ENCODE results near the gene MUSK. TPM values are rescaled to one million over a fixed set of nuclear protein-coding genes. Genes with fewer than 3 reads are reported as not detected.
"Not testable (repeated sequence)": the region's sequence is repeated elsewhere in the genome, so short reads cannot be mapped to it uniquely, and the experiment has no call there.

Gene MUSK
- total RNA-seq, 3 donors from 2014 or later: not detected

DNA sequence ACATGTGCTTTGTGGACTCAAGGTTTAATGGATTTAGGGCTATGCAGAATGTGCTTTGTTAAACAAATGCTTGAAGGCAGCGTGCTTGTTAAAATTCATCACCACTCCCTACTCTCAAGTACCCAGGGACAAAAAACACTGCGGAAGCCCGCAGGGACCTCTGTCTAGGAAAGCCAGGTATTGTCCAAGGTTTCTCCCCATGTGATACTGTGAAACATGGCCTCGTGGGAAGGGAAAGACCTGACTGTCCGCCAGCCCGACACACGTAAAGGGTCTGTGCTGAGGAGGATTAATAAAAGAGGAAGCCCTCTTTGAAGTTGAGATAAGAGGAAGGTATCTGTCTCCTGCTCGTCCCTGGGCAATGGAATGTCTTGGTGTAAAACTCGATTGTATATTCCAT, 157.8 kb downstream of the MUSK start:
- not testable (repeated sequence) for H3K4me3 Mint-ChIP-seq; H3K4me1 Mint-ChIP-seq (ENCODE audit: low read depth); H3K36me3 Mint-ChIP-seq (ENCODE audit: insufficient read depth); ATAC-seq; H3K9me3 Mint-ChIP-seq; H3K27me3 Mint-ChIP-seq (ENCODE audit: low read depth); DNase-seq

DNA sequence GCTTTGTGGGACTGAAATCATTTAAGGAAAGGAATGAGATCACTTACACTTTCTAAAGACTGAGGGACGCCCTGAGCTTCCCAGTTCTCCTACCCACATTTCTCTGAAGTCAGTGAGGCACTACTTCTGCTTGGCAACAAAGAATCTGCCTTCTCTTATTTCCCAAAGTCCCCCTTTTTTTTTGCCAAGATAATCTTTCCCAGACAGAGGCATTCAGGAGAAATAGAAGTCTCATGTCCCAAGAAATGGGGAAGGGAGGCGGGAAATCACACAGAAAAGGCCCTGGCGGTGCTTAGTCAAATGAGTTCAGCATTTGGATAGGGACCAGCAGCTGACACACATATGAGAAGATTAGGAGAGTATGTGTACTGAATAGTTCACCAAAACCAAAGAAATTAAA, 159.7 kb downstream of the MUSK start:
- no peak for ATAC-seq
- no peaks in the 10 kb centered on the region for H3K36me3 Mint-ChIP-seq (ENCODE audit: insufficient read depth)
- no peaks in the 10 kb centered on the region for H3K4me1 Mint-ChIP-seq (ENCODE audit: low read depth)
- peaks cover 5% of the 10 kb centered on the region for H3K9me3 Mint-ChIP-seq
- H3K27me3 Mint-ChIP-seq (ENCODE audit: low read depth): no peaks in the 10 kb centered on the region
- H3K4me3 Mint-ChIP-seq: no peak overlapping the region
- no peak for DNase-seq

GRCh38 chr9:110830495-110830894, 161.9 kb downstream of the MUSK start:
- no peaks in the 10 kb centered on the region for H3K4me1 Mint-ChIP-seq (ENCODE audit: low read depth)
- H3K4me3 Mint-ChIP-seq: no peak overlapping the region
- ATAC-seq: no peak
- H3K36me3 Mint-ChIP-seq (ENCODE audit: insufficient read depth): no peaks in the 10 kb centered on the region
- DNase-seq: no peak
- no peaks in the 10 kb centered on the region for H3K9me3 Mint-ChIP-seq
- H3K27me3 Mint-ChIP-seq (ENCODE audit: low read depth): no peaks in the 10 kb centered on the region

GRCh38 chr9:110832926-110833325, 164.3 kb downstream of the MUSK start:
- Mint-ChIP-seq H3K4me1 (ENCODE audit: low read depth) (no peaks in the 10 kb centered on the region), H3K27me3 (ENCODE audit: low read depth) (no peaks in the 10 kb centered on the region), H3K36me3 (ENCODE audit: insufficient read depth) (no peaks in the 10 kb centered on the region), H3K9me3 (no peaks in the 10 kb centered on the region), H3K4me3 (no peak overlapping the region)
- DNase-seq (no peak), ATAC-seq (no peak)

DNA sequence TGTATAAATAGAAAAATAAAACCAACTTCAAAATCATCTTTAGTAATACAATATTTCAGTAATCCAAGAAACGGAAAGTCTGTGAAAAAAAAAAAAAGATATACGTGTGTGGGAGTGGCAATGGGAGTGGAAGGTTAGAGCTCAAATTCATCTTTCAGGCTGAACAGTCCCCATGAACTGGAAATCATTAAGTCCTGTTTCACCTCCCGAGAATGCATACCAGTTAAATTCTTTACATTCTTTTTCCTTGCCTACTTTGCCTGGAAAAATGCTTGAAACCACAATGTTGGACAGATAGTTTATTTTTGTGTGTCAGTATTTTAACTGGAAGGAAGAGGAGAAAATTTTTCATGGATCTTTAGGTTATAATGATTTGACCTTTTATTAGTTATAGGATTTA, 166.8 kb downstream of the MUSK start:
- Mint-ChIP-seq H3K36me3 (ENCODE audit: insufficient read depth) (no peaks in the 10 kb centered on the region), H3K4me1 (ENCODE audit: low read depth) (no peaks in the 10 kb centered on the region)
- no peak for ATAC-seq

DNA sequence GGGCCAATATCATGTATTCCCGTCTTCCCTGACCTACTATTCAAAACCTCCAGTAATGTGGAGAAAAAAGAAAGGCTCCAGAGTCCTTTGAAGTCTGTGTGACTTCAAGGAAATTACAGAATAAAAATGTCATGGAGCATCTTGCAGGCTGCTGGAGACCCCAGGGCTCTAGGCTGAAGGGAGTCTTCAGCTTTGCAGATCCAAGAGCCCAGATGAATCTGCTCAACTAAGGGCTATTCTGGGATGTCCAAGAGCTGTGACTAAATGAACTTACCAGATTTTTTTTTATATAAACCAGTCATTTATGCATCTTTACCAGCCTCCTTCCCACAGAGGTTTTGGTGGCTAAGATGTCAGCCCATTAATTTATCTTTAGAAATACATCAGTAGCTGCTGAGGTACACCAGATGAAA, 167.3 kb downstream of the MUSK start:
- H3K4me3 Mint-ChIP-seq: no peak overlapping the region
- H3K9me3 Mint-ChIP-seq: peaks cover 5% of the 10 kb centered on the region
- DNase-seq: no peak
- H3K4me1 Mint-ChIP-seq (ENCODE audit: low read depth): no peaks in the 10 kb centered on the region
- no peaks in the 10 kb centered on the region for H3K27me3 Mint-ChIP-seq (ENCODE audit: low read depth)
- no peak for ATAC-seq
- no peaks in the 10 kb centered on the region for H3K36me3 Mint-ChIP-seq (ENCODE audit: insufficient read depth)

More for the DNA sequence above, 166.8 kb downstream of the MUSK start:
- Mint-ChIP-seq H3K27me3 (ENCODE audit: low read depth) (no peaks in the 10 kb centered on the region), H3K4me3 (no peak overlapping the region), H3K9me3 (peaks cover 2% of the 10 kb centered on the region)
- DNase-seq: no peak

- Mint-ChIP-seq H3K27me3 (ENCODE audit: low read depth) (no peaks in the 10 kb centered on the region), H3K36me3 (ENCODE audit: insufficient read depth) (no peaks in the 10 kb centered on the region), H3K4me1 (ENCODE audit: low read depth) (no peaks in the 10 kb centered on the region), H3K4me3 (no peak overlapping the region), H3K9me3 (peaks cover 5% of the 10 kb centered on the region)
- DNase-seq (no peak), ATAC-seq (no peak)
These were observed 168.9 kb downstream of the MUSK start for GRCh38 chr9:110837401-110838005.

- Mint-ChIP-seq H3K9me3 (peaks cover 5% of the 10 kb centered on the region), H3K4me1 (ENCODE audit: low read depth) (no peaks in the 10 kb centered on the region), H3K36me3 (ENCODE audit: insufficient read depth) (no peaks in the 10 kb centered on the region), H3K27me3 (ENCODE audit: low read depth) (no peaks in the 10 kb centered on the region), H3K4me3 (no peak overlapping the region)
- ATAC-seq (no peak), DNase-seq (no peak)
These were observed 173.6 kb downstream of the MUSK start for GRCh38 chr9:110842169-110842568.

DNA sequence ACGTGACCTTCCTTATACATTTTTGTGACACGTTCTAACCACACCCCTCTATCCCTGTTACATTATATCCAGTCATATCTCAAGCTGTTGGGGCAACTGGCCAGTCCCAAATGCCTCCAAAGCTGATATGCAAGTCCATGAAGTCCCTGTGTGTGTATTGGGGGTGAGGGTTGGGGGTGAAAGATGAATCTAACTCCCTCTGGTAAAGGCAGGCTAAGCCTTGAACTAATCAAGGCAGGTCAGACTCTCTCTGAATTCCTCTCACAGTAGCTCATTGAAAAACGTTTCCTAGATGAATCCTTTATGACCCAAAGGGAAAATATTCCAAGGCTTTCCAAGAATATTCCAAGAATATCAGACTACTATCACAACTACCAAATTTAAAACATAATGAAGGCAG, 174.4 kb downstream of the MUSK start:
- DNase-seq (no peak), ATAC-seq (no peak)
- H3K9me3 Mint-ChIP-seq: peaks cover 5% of the 10 kb centered on the region
- no peaks in the 10 kb centered on the region for H3K36me3 Mint-ChIP-seq (ENCODE audit: insufficient read depth)
- no peaks in the 10 kb centered on the region for H3K27me3 Mint-ChIP-seq (ENCODE audit: low read depth)
- no peak overlapping the region for H3K4me3 Mint-ChIP-seq
- H3K4me1 Mint-ChIP-seq (ENCODE audit: low read depth): no peaks in the 10 kb centered on the region

DNA sequence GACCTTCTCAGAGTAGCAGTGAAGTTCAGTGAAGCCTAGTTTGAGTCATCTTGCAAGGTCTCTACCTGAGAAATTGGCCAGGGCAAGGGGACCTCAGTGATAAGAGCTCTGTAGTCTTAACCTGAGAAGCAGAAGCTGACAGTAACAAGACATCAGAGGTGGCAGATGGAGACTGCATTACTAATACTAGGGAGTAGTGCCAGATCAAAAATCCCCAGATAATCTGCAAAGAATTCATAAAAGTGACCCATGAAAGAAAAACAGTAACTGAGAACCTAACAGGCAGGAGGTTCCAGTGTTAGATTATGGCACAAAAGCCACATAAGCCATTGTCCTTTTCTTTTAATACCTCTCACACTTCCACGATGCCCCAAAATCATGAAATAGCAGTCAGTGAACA, 175.5 kb downstream of the MUSK start:
- no peaks in the 10 kb centered on the region for H3K27me3 Mint-ChIP-seq (ENCODE audit: low read depth)
- ATAC-seq (no peak), DNase-seq (no peak)
- no peak overlapping the region for H3K4me3 Mint-ChIP-seq
- H3K9me3 Mint-ChIP-seq: peaks cover 5% of the 10 kb centered on the region
- H3K4me1 Mint-ChIP-seq (ENCODE audit: low read depth): no peaks in the 10 kb centered on the region
- H3K36me3 Mint-ChIP-seq (ENCODE audit: insufficient read depth): no peaks in the 10 kb centered on the region

DNA sequence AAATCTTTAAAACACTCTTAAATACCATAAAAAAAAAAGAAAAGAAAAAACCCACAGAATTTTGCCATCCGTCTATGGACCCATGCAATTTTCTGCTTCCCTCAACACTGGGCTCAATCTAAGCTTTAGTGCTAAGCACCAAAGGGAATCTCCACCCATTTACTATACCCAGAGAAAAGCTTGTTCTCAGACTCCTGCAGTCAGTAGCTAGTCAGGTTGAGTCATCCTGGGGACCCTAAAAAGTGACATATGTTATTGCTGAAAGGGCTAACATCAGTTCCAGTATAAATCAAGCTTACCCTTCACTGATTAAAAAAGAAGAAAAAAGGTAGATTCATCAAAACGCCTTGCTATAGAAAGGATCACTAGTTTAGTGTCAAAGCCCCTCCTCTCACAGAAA, 177.6 kb downstream of the MUSK start:
- Mint-ChIP-seq H3K27me3 (ENCODE audit: low read depth) (no peaks in the 10 kb centered on the region), H3K36me3 (ENCODE audit: insufficient read depth) (no peaks in the 10 kb centered on the region), H3K4me1 (ENCODE audit: low read depth) (no peaks in the 10 kb centered on the region), H3K4me3 (no peak overlapping the region), H3K9me3 (no peaks in the 10 kb centered on the region)
- no peak for ATAC-seq
- DNase-seq: no peak

- no peaks in the 10 kb centered on the region for H3K27me3 Mint-ChIP-seq (ENCODE audit: low read depth)
- no peaks in the 10 kb centered on the region for H3K4me1 Mint-ChIP-seq (ENCODE audit: low read depth)
- no peaks in the 10 kb centered on the region for H3K36me3 Mint-ChIP-seq (ENCODE audit: insufficient read depth)
- no peak overlapping the region for H3K4me3 Mint-ChIP-seq
- no peaks in the 10 kb centered on the region for H3K9me3 Mint-ChIP-seq
- DNase-seq (no peak), ATAC-seq (no peak)
These were observed 179.1 kb downstream of the MUSK start for GRCh38 chr9:110847671-110848070.

GRCh38 chr9:110850401-110851135, 182.0 kb downstream of the MUSK start:
- H3K36me3 Mint-ChIP-seq (ENCODE audit: insufficient read depth): no peaks in the 10 kb centered on the region

More at GRCh38 chr9:110850401-110851135, 182.0 kb downstream of the MUSK start:
- peaks cover 4% of the 10 kb centered on the region for H3K9me3 Mint-ChIP-seq
- ATAC-seq: no peak
- no peaks in the 10 kb centered on the region for H3K4me1 Mint-ChIP-seq (ENCODE audit: low read depth)
- no peaks in the 10 kb centered on the region for H3K27me3 Mint-ChIP-seq (ENCODE audit: low read depth)
- H3K4me3 Mint-ChIP-seq: no peak overlapping the region
- DNase-seq: no peak
